ENCODE results near the gene PRELID1.
"Not testable (repeated sequence)": the region's sequence is repeated elsewhere in the genome, so short reads cannot be mapped to it uniquely, and the experiment has no call there.

The PRELID1 gene

GRCh38 chr5:177299697-177300096 is 3.9 kb upstream of the PRELID1 start:
- no peak for DNase-seq (ENCODE audit: low read depth in 2 of 2)

DNA sequence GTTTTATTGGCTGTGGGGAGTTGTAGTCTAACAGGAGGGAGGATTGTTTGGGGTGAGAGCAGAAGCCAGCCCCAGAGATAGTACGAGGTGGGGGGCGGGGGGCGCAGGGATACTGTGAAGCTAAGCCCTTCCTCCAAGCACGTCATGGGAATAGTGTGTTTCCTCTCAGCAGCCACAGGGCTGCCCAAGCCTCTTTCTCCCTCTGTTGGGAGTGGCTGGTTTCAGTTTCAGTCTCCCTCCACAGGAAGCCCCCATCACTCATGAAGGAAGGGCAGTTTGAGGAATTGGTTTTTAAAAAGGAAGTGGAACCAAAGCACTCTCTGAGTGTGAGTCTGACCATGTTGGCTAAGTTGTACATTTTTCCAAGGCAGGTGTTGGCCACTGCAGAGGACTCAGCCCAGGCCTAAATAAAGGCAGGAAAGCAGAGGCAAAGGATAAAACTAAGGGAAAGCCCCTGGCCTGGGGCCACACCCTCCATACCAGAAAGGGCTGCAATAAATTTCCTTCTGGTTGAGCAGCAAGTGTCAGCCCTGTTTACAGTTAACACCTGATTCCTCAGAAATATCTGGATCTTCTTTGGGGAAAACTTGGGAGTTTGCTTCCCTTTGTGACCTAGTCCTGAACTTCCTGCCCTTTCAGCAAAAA is 3.2 kb upstream of the PRELID1 start:
- peak in 1 of 2 donors; percentile 38 for DNase-seq (ENCODE audit: low read depth in 2 of 2)

GRCh38 chr5:177300951-177301350 is 2.6 kb upstream of the PRELID1 start:
- no peak for DNase-seq (ENCODE audit: low read depth in 2 of 2)

- DNase-seq (ENCODE audit: low read depth in 2 of 2): no peak
Measured at GRCh38 chr5:177301503-177302165, 2.0 kb upstream of the PRELID1 start.

GRCh38 chr5:177302354-177303110 is 1.1 kb upstream of the PRELID1 start:
- DNase-seq (ENCODE audit: low read depth in 2 of 2): no peak

DNA sequence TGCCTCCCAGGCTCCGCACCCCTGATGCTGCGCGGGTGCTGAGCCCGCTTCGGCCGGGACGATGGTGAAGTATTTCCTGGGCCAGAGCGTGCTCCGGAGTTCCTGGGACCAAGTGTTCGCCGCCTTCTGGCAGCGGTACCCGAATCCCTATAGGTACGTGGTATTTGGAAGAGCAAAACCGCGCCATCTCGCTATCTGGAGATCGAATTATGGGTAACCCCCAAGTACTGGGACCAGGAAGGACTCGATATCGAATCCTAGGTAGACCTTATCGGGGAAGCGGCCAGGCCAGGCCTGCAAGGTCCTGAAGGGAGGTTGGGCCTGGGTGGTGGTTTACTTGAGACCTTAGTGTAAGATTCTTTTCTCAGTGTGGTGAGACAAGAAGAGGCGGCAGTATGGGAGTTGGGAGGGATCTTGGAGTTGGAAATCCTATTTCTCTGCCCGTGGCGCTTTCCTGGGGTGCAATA is 359 bp downstream of the PRELID1 start:
- no peak for DNase-seq (ENCODE audit: low read depth in 2 of 2)

DNA sequence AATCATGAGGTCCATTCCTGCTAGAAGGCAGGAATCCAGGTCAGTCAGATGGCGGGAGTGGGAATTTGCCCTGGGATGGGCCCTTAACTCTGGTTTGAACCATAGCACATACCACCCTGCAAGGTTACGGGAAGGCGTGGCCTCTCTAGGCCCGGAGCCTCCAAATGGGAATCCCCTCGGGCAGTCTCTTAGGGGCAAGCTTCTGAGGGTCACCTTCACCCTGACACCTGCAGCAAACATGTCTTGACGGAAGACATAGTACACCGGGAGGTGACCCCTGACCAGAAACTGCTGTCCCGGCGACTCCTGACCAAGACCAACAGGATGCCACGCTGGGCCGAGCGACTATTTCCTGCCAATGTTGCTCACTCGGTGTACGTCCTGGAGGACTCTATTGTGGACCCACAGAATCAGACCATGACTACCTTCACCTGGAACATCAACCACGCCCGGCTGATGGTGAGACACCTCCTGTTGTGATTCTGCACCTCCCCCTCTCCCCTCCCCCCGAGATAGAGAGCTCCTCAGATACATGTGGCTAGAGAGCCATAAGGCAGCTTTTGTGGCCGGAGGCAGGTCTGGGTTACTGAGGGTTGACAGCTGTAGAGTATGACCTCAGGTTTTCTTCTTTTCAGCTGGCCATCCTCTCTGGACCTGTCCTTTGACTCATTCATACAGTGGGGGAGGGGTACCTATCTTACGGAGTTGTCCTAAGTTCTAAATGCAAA is 957 bp downstream of the PRELID1 start:
- DNase-seq (ENCODE audit: low read depth in 2 of 2): no peak

GRCh38 chr5:177306103-177306640 is 2.6 kb downstream of the PRELID1 start:
- DNase-seq (ENCODE audit: low read depth in 2 of 2): not testable (repeated sequence)

- DNase-seq (ENCODE audit: low read depth in 2 of 2): no peak
Measured at GRCh38 chr5:177306674-177307543, 3.3 kb downstream of the PRELID1 start.

DNA sequence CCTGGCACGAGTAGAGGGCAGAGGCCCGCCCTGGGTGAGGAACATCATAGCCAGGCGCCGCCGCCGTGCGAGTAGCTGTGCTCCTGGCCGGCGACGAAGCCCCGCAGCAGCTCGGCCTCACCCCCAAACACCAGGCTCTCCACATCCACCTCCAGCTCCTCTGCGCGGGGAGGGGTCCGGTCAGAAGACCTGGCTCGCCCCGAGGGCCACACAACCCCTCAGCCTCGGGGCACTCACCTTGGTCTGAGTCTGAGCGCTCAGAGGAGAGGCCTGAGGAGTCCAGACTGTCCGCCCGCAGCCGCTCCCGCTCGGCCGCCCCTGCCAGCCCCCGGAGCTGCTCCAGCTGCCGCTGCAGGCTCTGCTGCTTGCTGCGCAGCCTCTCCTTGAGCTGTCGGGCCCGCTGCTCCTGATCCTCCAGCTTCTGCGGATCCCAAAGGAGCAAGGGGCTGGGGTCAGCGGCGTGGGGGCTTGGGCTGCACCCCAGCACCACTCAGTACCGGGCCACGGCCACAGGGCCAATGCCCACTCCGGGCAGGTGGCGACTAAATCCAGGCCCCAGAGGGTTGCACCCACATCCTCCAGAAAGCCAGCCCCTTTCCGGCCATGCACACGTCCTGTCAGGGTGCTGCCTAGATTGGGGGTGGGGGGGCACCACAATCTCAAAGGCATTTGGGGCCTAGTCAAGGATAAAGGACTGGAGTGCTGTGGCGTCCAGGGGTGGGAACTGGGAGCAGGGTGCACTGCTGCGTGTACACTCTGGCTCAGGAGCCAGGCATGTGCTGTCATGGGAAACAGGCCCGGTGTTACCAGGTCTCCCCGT is 4.2 kb downstream of the PRELID1 start:
- DNase-seq (ENCODE audit: low read depth in 2 of 2): no peak

DNA sequence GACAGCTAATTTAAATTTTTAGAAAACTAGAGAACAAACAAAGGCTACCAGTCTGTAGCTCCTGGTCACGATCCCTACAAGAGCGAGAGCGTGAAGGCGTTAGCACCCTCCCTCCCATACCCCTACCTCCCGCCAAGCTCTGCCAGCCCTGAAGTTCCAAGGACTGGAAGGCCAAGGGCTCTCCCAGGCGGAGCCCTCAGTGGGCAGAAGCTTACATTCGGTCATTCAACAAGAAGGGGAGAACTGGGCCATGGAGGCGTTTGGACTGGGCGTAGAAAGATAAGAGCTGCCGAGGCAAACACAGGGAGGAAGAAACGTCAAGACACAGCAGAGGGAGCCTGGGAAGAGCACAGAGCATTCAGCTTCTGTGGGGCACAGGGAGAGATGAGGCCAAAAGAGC is 5.1 kb downstream of the PRELID1 start:
- DNase-seq (ENCODE audit: low read depth in 2 of 2): no peak

DNA sequence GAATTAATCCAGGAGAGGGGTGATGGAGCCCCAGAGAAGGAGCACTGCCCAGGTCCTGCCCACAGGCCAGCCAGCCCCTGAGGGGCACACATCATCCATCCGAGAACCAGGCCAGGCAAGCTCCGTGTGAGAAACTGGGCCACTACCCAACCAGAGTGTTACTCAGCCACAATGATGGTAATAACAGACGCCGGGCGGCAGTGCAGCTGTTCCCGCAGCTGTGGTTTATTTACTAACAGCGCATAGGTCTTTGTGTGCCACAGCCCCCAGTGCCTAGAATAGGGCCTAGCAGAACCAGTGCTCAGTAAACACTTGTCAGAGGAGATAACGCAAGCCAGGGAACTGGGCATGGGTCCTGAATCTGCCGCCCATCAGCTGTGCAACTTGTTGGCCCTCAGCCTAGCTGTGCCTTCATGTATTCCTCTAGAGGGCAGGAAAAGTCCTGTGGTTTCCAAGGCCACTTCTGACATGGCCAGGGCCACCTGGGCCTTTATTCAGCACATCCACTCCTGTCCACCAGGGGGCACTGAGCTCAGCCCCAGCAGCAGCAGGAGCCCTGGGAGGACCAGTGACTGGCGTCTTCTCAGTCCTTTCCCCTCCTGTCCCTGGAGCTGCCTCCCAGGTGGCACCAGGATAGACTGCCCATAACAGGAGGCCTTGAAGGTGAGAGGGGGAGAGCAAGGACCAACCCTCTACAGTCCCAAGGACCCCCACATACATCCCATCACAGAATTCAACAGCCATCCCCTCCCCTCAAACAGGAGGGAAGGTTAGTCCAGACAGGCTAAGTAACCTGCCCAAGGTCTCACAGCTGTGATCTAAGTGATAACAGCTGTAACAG is 6.0 kb downstream of the PRELID1 start:
- DNase-seq (ENCODE audit: low read depth in 2 of 2): peak; percentile 64 to 66

- DNase-seq (ENCODE audit: low read depth in 2 of 2): no peak
Measured at GRCh38 chr5:177310332-177310731, 6.7 kb downstream of the PRELID1 start.

GRCh38 chr5:177310757-177311391 is 7.3 kb downstream of the PRELID1 start:
- no peak for DNase-seq (ENCODE audit: low read depth in 2 of 2)

GRCh38 chr5:177311392-177311722 is 7.8 kb downstream of the PRELID1 start:
- no peak for DNase-seq (ENCODE audit: low read depth in 2 of 2)

DNA sequence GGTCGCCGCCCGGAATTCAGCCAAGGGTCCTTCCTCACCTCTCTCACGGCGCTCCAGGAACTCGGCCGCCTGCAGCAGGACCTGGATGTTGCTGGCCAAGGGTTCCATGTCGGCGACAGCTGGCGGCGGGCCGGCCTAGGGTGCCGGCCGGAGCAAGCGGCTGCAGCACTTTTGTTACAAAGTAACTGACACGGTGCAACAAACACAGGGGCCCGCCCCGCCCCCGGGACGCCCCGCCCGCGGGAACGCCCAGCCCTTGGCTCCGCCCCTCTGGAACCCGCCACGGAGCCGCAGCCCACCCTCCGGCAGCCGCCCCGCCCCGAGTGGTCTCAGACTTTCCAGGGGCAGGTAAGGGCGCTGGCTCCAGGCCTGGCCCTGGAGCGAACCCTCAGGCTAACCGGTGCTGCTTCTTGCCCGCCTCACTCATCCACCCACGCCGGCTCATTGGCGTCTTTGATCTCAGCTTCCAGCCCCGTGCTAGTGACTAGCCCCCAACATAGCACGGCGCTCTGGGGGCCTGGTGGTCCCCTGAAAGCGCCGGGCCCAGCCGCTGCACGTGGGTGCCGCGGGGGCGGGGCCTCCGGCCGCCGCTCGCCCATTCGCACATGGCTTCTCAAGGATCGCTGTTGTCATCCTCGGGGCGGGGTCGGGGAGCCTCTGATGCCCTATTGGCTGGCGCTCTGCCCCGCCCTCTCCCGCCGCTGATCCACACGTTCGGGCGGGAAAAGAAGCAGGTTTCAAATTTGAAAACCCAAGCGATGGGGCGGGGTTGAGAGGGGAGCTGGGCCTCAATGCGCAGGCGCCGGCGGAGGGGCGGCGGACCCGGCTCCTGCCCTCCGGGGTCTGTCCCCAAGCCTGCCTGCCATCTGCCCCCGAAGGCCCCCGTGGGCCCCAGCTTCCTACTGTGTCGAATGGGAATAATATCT is 8.4 kb downstream of the PRELID1 start, which contains the start of gene MXD3:
Gene MXD3, minus strand, starts transcription at position 176 of the 926 bp plus-strand sequence. Its CDS starts 68 bp downstream, at position 108.
- peak; percentile 98 to 99 for DNase-seq (ENCODE audit: low read depth in 2 of 2)

GRCh38 chr5:177312649-177313181 is 9.1 kb downstream of the PRELID1 start:
- peak in 1 of 2 donors; percentile 34 for DNase-seq (ENCODE audit: low read depth in 2 of 2)

Measured in stimulated activated CD8-positive, alpha-beta memory T cell treated with anti-CD3 and anti-CD28 coated beads, Interleukin-2, amount 100 ng/mL, for 48 hours (primary cell).